ENCODE measurements around the gene RAPGEF6. TPM values are rescaled to one million over a fixed set of nuclear protein-coding genes. Genes with fewer than 3 reads are reported as not detected.

The RAPGEF6 gene
- total and polyA plus RNA-seq, 9 of the 15 experiments (the other 6 are each of a cell fraction or from before 2014, with no cell fraction given) = 2.7 to 23.4 (median 12.7) TPM

GRCh38 chr5:131528682-131529081 lies 106.3 kb downstream of the RAPGEF6 start (continued):
- no peak for TF ChIP-seq TRIM25 (IDR thresholded peaks at IDR 0.05; ENCODE audit: borderline replicate concordance)
- TF ChIP-seq XRCC5 (IDR thresholded peaks at IDR 0.05; ENCODE audit: low read depth, low read length) = no peak
- no peak for TF ChIP-seq MLX (CRISPR knock-in tag; conservative IDR thresholded peaks at IDR 0.05)
- TF ChIP-seq TFAM (CRISPR knock-in tag; conservative IDR thresholded peaks at IDR 0.05) = no peak
- TF ChIP-seq ELK3 (CRISPR knock-in tag; IDR thresholded peaks at IDR 0.05) = no peak
- no peak for TF ChIP-seq MTF1 (CRISPR knock-in tag; IDR thresholded peaks at IDR 0.05; ENCODE audit: borderline replicate concordance)
- TF ChIP-seq ZBTB1 (CRISPR knock-in tag; IDR thresholded peaks at IDR 0.05; ENCODE audit: borderline replicate concordance, low read depth) = no peak
- no peak for TF ChIP-seq FOXA3 (CRISPR knock-in tag; conservative IDR thresholded peaks at IDR 0.05 in 1 of 2, IDR thresholded peaks at IDR 0.05 in 1 of 2)
- no peak for TF ChIP-seq POLR2G (IDR thresholded peaks at IDR 0.05; ENCODE audit: low read depth, low read length)
- no peak for TF ChIP-seq ZNF384 (IDR thresholded peaks at IDR 0.05; ENCODE audit: low read depth, low read length)
- no peak for TF ChIP-seq YBX1 (IDR thresholded peaks at IDR 0.05)
- no peak for TF ChIP-seq CREB3L1 (IDR thresholded peaks at IDR 0.05; ENCODE audit: borderline replicate concordance, low read depth)
- no peak for TF ChIP-seq MITF (IDR thresholded peaks at IDR 0.05)
- peak; percentile 73 for TF ChIP-seq CBFA2T2 (conservative IDR thresholded peaks at IDR 0.05)
- TF ChIP-seq FOXO4 (CRISPR knock-in tag; IDR thresholded peaks at IDR 0.05) = no peak
- no peak for TF ChIP-seq CBX5 (IDR thresholded peaks at IDR 0.05; ENCODE audit: borderline replicate concordance, low read depth)
- TF ChIP-seq ADNP (tag; IDR thresholded peaks at IDR 0.05) = no peak
- no peak for TF ChIP-seq ZNF324 (CRISPR knock-in tag; IDR thresholded peaks at IDR 0.05)
- no peak for TF ChIP-seq NEUROD1 (IDR thresholded peaks at IDR 0.05; ENCODE audit: borderline replicate concordance, low read depth, low read length, partially characterized antibody)
- TF ChIP-seq CC2D1A (IDR thresholded peaks at IDR 0.05) = no peak
- no peak for TF ChIP-seq SNRNP70 (optimal IDR thresholded peaks at IDR 0.05; ENCODE audit: low read depth, low read length)
- TF ChIP-seq MTA3 (IDR thresholded peaks at IDR 0.05; ENCODE audit: borderline replicate concordance) = no peak

Data from K562 (cell line).